Measurements from ENCODE around the gene GBX1. TPM values are rescaled to one million over a fixed set of nuclear protein-coding genes. Genes with fewer than 3 reads are reported as not detected.

GBX1 gene
- polyA plus RNA-seq, 2 of the 4 experiments (the other 2 are of a cell fraction) = not detected

GRCh38 chr7:151114151-151115090 lies 53.1 kb downstream of the GBX1 start:
- POLR2A ChIA-PET = interaction anchor here (1.0 kb wide), 1 partner anchor 34 kb away, joined by 4 read pairs; the partner anchor contains the start of gene FASTK
- WGBS (ENCODE audit: missing lambda C conversion rate) = 82% methylated on average over 35 of the region's 101 CpGs
- peaks cover 40% of the 10 kb centered on the region for H3K4me1 ChIP-seq
- peak overlapping the region; percentile 69 to 82 for H3K27ac ChIP-seq
- TF ChIP-seq SMC3 (IDR thresholded peaks at IDR 0.05) (no peak), MAX (IDR thresholded peaks at IDR 0.05) (peak; percentile 48; the same call in 1 of the 2 replicates)
- no peak for ATAC-seq
- CTCF ChIA-PET = interaction anchor here (0.6 to 14.7 kb wide), 13 partner anchors 9 to 216 kb away, joined by 3 to 412 read pairs (median 4); partner anchors contain the start of genes ABCB8, AGAP3, FASTK and GBX1
- H3K4me3 ChIP-seq = no peak overlapping the region
- FAIRE-seq = no peak
- no peak for DNase-seq (ENCODE audit: low read depth in 1 of 2, low spot score in 1 of 2)
- peak overlapping the region; percentile 77 for H3K4me2 ChIP-seq
- H3K9me3 ChIP-seq = no peaks in the 10 kb centered on the region

GRCh38 chr7:151113344-151114150 lies 53.9 kb downstream of the GBX1 start:
- 15% methylated on average over 9 of the region's 13 CpGs for WGBS (ENCODE audit: missing lambda C conversion rate)
- ATAC-seq = peak; percentile 70 to 78
- peak overlapping the region; percentile 77 for H3K4me2 ChIP-seq
- H3K9me3 ChIP-seq = no peaks in the 10 kb centered on the region
- H3K4me3 ChIP-seq = no peak overlapping the region
- CTCF ChIA-PET = interaction anchor here (0.6 to 14.7 kb wide), 15 partner anchors 10 to 215 kb away, joined by 3 to 412 read pairs (median 4); partner anchors contain the start of genes ABCB8, AGAP3, FASTK and GBX1
- peaks cover 42% of the 10 kb centered on the region for H3K4me1 ChIP-seq
- FAIRE-seq = peak; percentile 18
- H3K27ac ChIP-seq = peak overlapping the region; percentile 69 to 82
- peak; percentile 82 for DNase-seq (ENCODE audit: low read depth in 1 of 2, low spot score in 1 of 2)
- TF ChIP-seq ATOH8 (CRISPR knock-in tag; IDR thresholded peaks at IDR 0.05; ENCODE audit: low read depth) (no peak), MAX (IDR thresholded peaks at IDR 0.05) (peak; percentile 42; the same call in 1 of the 2 replicates), BCL3 (IDR thresholded peaks at IDR 0.05) (no peak), FOSL2 (IDR thresholded peaks at IDR 0.05) (0 out of 2 replicates have a peak, but pooled peaks have one; percentile 13), FOSL2 (CRISPR knock-in tag; IDR thresholded peaks at IDR 0.05) (peak; percentile 54), POLR2A (IDR thresholded peaks at IDR 0.05; ENCODE audit: low read length) (no peak), HDAC2 (IDR thresholded peaks at IDR 0.05) (no peak), PBX3 (IDR thresholded peaks at IDR 0.05) (peak; percentile 21; the same call in 1 of the 2 replicates), CTCF (IDR thresholded peaks at IDR 0.05) (no peak), POLR2AphosphoS2 (conservative IDR thresholded peaks at IDR 0.05; ENCODE audit: low read length) (no peak), BHLHE40 (IDR thresholded peaks at IDR 0.05; ENCODE audit: low read depth, low read length) (no peak), GATA3 (IDR thresholded peaks at IDR 0.05; ENCODE audit: borderline replicate concordance) (peak; percentile 21; the same call in 1 of the 2 replicates), KDM5A (IDR thresholded peaks at IDR 0.05) (no peak), FOXS1 (CRISPR knock-in tag; IDR thresholded peaks at IDR 0.05) (no peak), JUN (IDR thresholded peaks at IDR 0.05) (no peak; a peak in 1 of 5 replicates), ESRRA (IDR thresholded peaks at IDR 0.05; ENCODE audit: borderline replicate concordance, low read length) (no peak), E2F6 (IDR thresholded peaks at IDR 0.05; ENCODE audit: borderline replicate concordance, low read depth) (no peak), EHMT2 (IDR thresholded peaks at IDR 0.05; ENCODE audit: low read depth) (no peak), NFE2L2 (conservative IDR thresholded peaks at IDR 0.05; ENCODE audit: low read length) (no peak)
- POLR2A ChIA-PET = interaction anchor here (1.0 to 1.3 kb wide), 2 partner anchors 28 to 33 kb away, joined by 3 to 4 read pairs; partner anchors contain the start of genes AGAP3 and FASTK
